Measurements from ENCODE around the gene UBL7. TPM values are rescaled to one million over a fixed set of nuclear protein-coding genes. Genes with fewer than 3 reads are reported as not detected.

Gene UBL7
- total and polyA plus RNA-seq, 2 of the 8 experiments (the other 6 are each of a cell fraction or from before 2014, with no cell fraction given): 71.5 to 183 TPM

- TF ChIP-seq, protein P1, sequence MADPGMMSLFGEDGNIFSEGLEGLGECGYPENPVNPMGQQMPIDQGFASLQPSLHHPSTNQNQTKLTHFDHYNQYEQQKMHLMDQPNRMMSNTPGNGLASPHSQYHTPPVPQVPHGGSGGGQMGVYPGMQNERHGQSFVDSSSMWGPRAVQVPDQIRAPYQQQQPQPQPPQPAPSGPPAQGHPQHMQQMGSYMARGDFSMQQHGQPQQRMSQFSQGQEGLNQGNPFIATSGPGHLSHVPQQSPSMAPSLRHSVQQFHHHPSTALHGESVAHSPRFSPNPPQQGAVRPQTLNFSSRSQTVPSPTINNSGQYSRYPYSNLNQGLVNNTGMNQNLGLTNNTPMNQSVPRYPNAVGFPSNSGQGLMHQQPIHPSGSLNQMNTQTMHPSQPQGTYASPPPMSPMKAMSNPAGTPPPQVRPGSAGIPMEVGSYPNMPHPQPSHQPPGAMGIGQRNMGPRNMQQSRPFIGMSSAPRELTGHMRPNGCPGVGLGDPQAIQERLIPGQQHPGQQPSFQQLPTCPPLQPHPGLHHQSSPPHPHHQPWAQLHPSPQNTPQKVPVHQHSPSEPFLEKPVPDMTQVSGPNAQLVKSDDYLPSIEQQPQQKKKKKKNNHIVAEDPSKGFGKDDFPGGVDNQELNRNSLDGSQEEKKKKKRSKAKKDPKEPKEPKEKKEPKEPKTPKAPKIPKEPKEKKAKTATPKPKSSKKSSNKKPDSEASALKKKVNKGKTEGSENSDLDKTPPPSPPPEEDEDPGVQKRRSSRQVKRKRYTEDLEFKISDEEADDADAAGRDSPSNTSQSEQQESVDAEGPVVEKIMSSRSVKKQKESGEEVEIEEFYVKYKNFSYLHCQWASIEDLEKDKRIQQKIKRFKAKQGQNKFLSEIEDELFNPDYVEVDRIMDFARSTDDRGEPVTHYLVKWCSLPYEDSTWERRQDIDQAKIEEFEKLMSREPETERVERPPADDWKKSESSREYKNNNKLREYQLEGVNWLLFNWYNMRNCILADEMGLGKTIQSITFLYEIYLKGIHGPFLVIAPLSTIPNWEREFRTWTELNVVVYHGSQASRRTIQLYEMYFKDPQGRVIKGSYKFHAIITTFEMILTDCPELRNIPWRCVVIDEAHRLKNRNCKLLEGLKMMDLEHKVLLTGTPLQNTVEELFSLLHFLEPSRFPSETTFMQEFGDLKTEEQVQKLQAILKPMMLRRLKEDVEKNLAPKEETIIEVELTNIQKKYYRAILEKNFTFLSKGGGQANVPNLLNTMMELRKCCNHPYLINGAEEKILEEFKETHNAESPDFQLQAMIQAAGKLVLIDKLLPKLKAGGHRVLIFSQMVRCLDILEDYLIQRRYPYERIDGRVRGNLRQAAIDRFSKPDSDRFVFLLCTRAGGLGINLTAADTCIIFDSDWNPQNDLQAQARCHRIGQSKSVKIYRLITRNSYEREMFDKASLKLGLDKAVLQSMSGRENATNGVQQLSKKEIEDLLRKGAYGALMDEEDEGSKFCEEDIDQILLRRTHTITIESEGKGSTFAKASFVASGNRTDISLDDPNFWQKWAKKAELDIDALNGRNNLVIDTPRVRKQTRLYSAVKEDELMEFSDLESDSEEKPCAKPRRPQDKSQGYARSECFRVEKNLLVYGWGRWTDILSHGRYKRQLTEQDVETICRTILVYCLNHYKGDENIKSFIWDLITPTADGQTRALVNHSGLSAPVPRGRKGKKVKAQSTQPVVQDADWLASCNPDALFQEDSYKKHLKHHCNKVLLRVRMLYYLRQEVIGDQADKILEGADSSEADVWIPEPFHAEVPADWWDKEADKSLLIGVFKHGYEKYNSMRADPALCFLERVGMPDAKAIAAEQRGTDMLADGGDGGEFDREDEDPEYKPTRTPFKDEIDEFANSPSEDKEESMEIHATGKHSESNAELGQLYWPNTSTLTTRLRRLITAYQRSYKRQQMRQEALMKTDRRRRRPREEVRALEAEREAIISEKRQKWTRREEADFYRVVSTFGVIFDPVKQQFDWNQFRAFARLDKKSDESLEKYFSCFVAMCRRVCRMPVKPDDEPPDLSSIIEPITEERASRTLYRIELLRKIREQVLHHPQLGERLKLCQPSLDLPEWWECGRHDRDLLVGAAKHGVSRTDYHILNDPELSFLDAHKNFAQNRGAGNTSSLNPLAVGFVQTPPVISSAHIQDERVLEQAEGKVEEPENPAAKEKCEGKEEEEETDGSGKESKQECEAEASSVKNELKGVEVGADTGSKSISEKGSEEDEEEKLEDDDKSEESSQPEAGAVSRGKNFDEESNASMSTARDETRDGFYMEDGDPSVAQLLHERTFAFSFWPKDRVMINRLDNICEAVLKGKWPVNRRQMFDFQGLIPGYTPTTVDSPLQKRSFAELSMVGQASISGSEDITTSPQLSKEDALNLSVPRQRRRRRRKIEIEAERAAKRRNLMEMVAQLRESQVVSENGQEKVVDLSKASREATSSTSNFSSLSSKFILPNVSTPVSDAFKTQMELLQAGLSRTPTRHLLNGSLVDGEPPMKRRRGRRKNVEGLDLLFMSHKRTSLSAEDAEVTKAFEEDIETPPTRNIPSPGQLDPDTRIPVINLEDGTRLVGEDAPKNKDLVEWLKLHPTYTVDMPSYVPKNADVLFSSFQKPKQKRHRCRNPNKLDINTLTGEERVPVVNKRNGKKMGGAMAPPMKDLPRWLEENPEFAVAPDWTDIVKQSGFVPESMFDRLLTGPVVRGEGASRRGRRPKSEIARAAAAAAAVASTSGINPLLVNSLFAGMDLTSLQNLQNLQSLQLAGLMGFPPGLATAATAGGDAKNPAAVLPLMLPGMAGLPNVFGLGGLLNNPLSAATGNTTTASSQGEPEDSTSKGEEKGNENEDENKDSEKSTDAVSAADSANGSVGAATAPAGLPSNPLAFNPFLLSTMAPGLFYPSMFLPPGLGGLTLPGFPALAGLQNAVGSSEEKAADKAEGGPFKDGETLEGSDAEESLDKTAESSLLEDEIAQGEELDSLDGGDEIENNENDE (IDR thresholded peaks at IDR 0.05; ENCODE audit: insufficient replicate concordance, low read length): no peak
- TF ChIP-seq POLR2A (IDR thresholded peaks at IDR 0.05; ENCODE audit: control extremely low read depth in 1 of 2, low read depth in 2 of 2, low read length in 2 of 2) (no peak), EP300 (IDR thresholded peaks at IDR 0.05; ENCODE audit: borderline replicate concordance in 1 of 2, low read depth in 2 of 2, low read length in 2 of 2) (no peak), BRCA1 (IDR thresholded peaks at IDR 0.05; ENCODE audit: low read depth, low read length) (no peak), KDM5A (IDR thresholded peaks at IDR 0.05; ENCODE audit: low read length) (no peak), RXRA (IDR thresholded peaks at IDR 0.05; ENCODE audit: insufficient read depth, low read depth, low read length) (no peak)
These were observed 40.6 kb downstream of the UBL7 start (continued) for GRCh38 chr15:74420193-74420905.

Measured in H1 (cell line).